WTC11 (cell line): Measurements from ENCODE around the gene ADARB2. TPM values are rescaled to one million over a fixed set of nuclear protein-coding genes. Genes with fewer than 3 reads are reported as not detected.

ENCODE experiments used
- ATAC-seq: fragments of 200-7000 bp; cut with Tn5 transposase; 2 replicates; pipeline ENCODE4 v1.10.0; 2021; ENCODE audit warnings: mild to moderate bottlenecking, moderate library complexity
- CTCF ChIA-PET: fragments of 300-600 bp; sonication (Branson Sonifier 250); formaldehyde crosslinking; loops from one replicate; lab custom pipeline; 2021; ENCODE audit warnings: antibody characterized with exemption; lab: Charles Lee
- POLR2A ChIA-PET: fragments of 350-600 bp; sonication (Branson Sonifier 250); formaldehyde crosslinking; loops from one replicate; lab custom pipeline; 2021; ENCODE audit warnings: antibody characterized with exemption; lab: Charles Lee
- DNase-seq: peaks from one replicate; pipeline ENCODE4 v3.0.0; 2021; ENCODE audit warnings: low spot score
- H3K27ac Mint-ChIP-seq: 2 replicates; pipeline ENCODE4 v1.8.0; 2021; ENCODE audit warnings: mixed read lengths
- H3K27me3 Mint-ChIP-seq: 2 replicates; pipeline ENCODE4 v1.8.0; 2021; ENCODE audit warnings: low read depth, mild to moderate bottlenecking, moderate library complexity, mixed read lengths
- H3K36me3 Mint-ChIP-seq: 2 replicates; pipeline ENCODE4 v1.8.0; 2021; ENCODE audit warnings: mixed read lengths
- H3K4me1 Mint-ChIP-seq: 2 replicates; pipeline ENCODE4 v1.8.0; 2022; ENCODE audit warnings: mixed read lengths
- H3K4me3 Mint-ChIP-seq: 2 replicates; pipeline ENCODE4 v1.8.0; 2021; ENCODE audit warnings: mild to moderate bottlenecking, moderate library complexity, mixed read lengths
- H3K9me3 Mint-ChIP-seq: 2 replicates; pipeline ENCODE4 v1.8.0; 2021; ENCODE audit warnings: mixed read lengths
- FOXJ3 ChIP-seq: sonication (generic); formaldehyde crosslinking; IDR thresholded peaks from 2 replicates; pipeline ENCODE4 v1.9.0; 2021; ENCODE audit warnings: missing genetic modification reagents, mild to moderate bottlenecking, borderline replicate concordance
- JAZF1 ChIP-seq: fragments of 250-450 bp; sonication (Bioruptor Pico); IDR thresholded peaks from 2 replicates; pipeline ENCODE4 v1.9.0; 2021; ENCODE audit warnings: moderate library complexity, mild to moderate bottlenecking, inconsistent platforms
- NFE2L1 ChIP-seq: sonication (generic); formaldehyde crosslinking; IDR thresholded peaks from 2 replicates; pipeline ENCODE4 v1.8.1; 2023; ENCODE audit warnings: missing genetic modification reagents
- NR1H2 ChIP-seq: sonication (generic); formaldehyde crosslinking; IDR thresholded peaks from 2 replicates; pipeline ENCODE4 v1.9.0; 2021; ENCODE audit warnings: mild to moderate bottlenecking, moderate library complexity, missing genetic modification reagents
- NR2C2 ChIP-seq: sonication (generic); formaldehyde crosslinking; IDR thresholded peaks from 2 replicates; pipeline ENCODE4 v1.8.0; 2022; ENCODE audit warnings: mild to moderate bottlenecking, missing genetic modification reagents
- NR3C1 ChIP-seq: sonication (generic); formaldehyde crosslinking; conservative IDR thresholded peaks from 2 replicates; pipeline ENCODE4 v1.8.1; 2023; ENCODE audit warnings: low read depth, mild to moderate bottlenecking, missing genetic modification reagents
- TEAD4 ChIP-seq: sonication (generic); formaldehyde crosslinking; IDR thresholded peaks from 2 replicates; pipeline ENCODE4 v1.8.0; 2022; ENCODE audit warnings: mild to moderate bottlenecking, missing genetic modification reagents
- TP53 ChIP-seq: sonication (generic); formaldehyde crosslinking; IDR thresholded peaks from 2 replicates; pipeline ENCODE4 v1.8.1; 2023; ENCODE audit warnings: mild to moderate bottlenecking, missing genetic modification reagents
- ZNF121 ChIP-seq: sonication (generic); formaldehyde crosslinking; IDR thresholded peaks from 2 replicates; pipeline ENCODE4 v1.8.0; 2023; ENCODE audit warnings: missing genetic modification reagents
- ZNF263 ChIP-seq: sonication (generic); formaldehyde crosslinking; IDR thresholded peaks from 2 replicates; pipeline ENCODE4 v1.8.1; 2022; ENCODE audit warnings: low read depth, mild to moderate bottlenecking, moderate library complexity, missing genetic modification reagents
- ZNF396 ChIP-seq: fragments of 250-450 bp; sonication (Bioruptor Pico); IDR thresholded peaks from 2 replicates; pipeline ENCODE4 v1.8.0; 2021; ENCODE audit warnings: mild to moderate bottlenecking, moderate library complexity, borderline replicate concordance
- ZNF423 ChIP-seq: fragments of 250-450 bp; sonication (Bioruptor Pico); IDR thresholded peaks from 2 replicates; pipeline ENCODE4 v2.1.2; 2022; ENCODE audit warnings: mild to moderate bottlenecking, moderate library complexity
- ZNF671 ChIP-seq: fragments of 250-450 bp; sonication (Bioruptor Pico); IDR thresholded peaks from 2 replicates; pipeline ENCODE4 v1.8.0; 2021; ENCODE audit warnings: mild to moderate bottlenecking
- total RNA-seq: library from RNA; stranded (reverse); gene quantifications from 3 replicates; pipeline ENCODE4 v1.2.3, GENCODE V29; 2021
- TF ChIP-seq, protein P1 (sequence below): sonication (generic); formaldehyde crosslinking; IDR thresholded peaks from 2 replicates; pipeline ENCODE4 v1.8.1; 2023; ENCODE audit warnings: mild to moderate bottlenecking, missing genetic modification reagents, moderate library complexity
- TF ChIP-seq, protein P2 (sequence below): sonication (generic); formaldehyde crosslinking; IDR thresholded peaks from 2 replicates; pipeline ENCODE4 v1.8.0; 2022; ENCODE audit warnings: mild to moderate bottlenecking, missing genetic modification reagents
- TF ChIP-seq, protein P3 (sequence below): sonication (generic); formaldehyde crosslinking; IDR thresholded peaks from 2 replicates; pipeline ENCODE4 v1.8.1; 2023; ENCODE audit warnings: mild to moderate bottlenecking, missing genetic modification reagents
- TF ChIP-seq, protein P4 (sequence below): fragments of 250-450 bp; sonication (Bioruptor Pico); IDR thresholded peaks from 2 replicates; pipeline ENCODE4 v1.8.0; 2021; ENCODE audit warnings: mild to moderate bottlenecking
- TF ChIP-seq, protein P5 (sequence below): sonication (generic); formaldehyde crosslinking; IDR thresholded peaks from 2 replicates; pipeline ENCODE4 v1.8.1; 2022; ENCODE audit warnings: low read depth, mild to moderate bottlenecking, moderate library complexity, missing genetic modification reagents, borderline replicate concordance
- TF ChIP-seq, protein P6 (sequence below): sonication (generic); formaldehyde crosslinking; IDR thresholded peaks from 2 replicates; pipeline ENCODE4 v1.8.1; 2023; ENCODE audit warnings: mild to moderate bottlenecking, missing genetic modification reagents, moderate library complexity

The ADARB2 gene
- total RNA-seq, 1 experiment from 2014 or later = 3.7 TPM

DNA sequence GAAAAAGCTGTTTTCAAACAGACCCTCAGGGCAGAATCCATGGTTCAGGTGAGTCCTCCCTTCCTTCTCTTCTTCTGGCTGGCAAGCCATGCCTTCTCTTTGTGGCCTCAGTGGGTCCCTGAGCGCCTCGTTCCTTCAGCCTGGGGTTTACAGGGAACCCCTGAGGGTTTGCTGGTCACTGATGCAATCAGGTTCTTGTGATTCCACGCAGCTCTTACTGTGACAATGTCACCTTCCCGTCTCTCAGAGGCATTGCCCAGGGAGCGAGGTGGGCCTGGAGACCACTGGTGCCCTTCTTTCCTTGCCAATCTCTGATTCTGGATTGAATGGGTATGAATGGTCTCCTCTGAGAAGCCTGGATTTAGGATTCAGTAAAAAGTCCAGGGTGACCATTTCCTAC lies 132.2 kb downstream of the ADARB2 start:
- Mint-ChIP-seq H3K27ac (no peak overlapping the region), H3K9me3 (no peaks in the 10 kb centered on the region), H3K27me3 (peaks cover 7% of the 10 kb centered on the region), H3K4me1 (peaks cover 36% of the 10 kb centered on the region), H3K4me3 (no peak overlapping the region), H3K36me3 (no peaks in the 10 kb centered on the region)
- ChIA-PET POLR2A (no interaction called here), CTCF (no interaction called here)
- ATAC-seq = no peak
- TF ChIP-seq, protein P1, sequence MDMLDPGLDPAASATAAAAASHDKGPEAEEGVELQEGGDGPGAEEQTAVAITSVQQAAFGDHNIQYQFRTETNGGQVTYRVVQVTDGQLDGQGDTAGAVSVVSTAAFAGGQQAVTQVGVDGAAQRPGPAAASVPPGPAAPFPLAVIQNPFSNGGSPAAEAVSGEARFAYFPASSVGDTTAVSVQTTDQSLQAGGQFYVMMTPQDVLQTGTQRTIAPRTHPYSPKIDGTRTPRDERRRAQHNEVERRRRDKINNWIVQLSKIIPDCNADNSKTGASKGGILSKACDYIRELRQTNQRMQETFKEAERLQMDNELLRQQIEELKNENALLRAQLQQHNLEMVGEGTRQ = no peak
- TF ChIP-seq, protein P2, sequence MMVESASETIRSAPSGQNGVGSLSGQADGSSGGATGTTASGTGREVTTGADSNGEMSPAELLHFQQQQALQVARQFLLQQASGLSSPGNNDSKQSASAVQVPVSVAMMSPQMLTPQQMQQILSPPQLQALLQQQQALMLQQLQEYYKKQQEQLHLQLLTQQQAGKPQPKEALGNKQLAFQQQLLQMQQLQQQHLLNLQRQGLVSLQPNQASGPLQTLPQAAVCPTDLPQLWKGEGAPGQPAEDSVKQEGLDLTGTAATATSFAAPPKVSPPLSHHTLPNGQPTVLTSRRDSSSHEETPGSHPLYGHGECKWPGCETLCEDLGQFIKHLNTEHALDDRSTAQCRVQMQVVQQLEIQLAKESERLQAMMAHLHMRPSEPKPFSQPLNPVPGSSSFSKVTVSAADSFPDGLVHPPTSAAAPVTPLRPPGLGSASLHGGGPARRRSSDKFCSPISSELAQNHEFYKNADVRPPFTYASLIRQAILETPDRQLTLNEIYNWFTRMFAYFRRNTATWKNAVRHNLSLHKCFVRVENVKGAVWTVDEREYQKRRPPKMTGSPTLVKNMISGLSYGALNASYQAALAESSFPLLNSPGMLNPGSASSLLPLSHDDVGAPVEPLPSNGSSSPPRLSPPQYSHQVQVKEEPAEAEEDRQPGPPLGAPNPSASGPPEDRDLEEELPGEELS (CRISPR knock-in tag) = no peak
- TF ChIP-seq TEAD4 (CRISPR knock-in tag) (no peak), TP53 (CRISPR knock-in tag) (no peak), NR1H2 (CRISPR knock-in tag) (no peak), NFE2L1 (CRISPR knock-in tag) (no peak), ZNF423 (CRISPR knock-in tag) (no peak)
- TF ChIP-seq, protein P3, sequence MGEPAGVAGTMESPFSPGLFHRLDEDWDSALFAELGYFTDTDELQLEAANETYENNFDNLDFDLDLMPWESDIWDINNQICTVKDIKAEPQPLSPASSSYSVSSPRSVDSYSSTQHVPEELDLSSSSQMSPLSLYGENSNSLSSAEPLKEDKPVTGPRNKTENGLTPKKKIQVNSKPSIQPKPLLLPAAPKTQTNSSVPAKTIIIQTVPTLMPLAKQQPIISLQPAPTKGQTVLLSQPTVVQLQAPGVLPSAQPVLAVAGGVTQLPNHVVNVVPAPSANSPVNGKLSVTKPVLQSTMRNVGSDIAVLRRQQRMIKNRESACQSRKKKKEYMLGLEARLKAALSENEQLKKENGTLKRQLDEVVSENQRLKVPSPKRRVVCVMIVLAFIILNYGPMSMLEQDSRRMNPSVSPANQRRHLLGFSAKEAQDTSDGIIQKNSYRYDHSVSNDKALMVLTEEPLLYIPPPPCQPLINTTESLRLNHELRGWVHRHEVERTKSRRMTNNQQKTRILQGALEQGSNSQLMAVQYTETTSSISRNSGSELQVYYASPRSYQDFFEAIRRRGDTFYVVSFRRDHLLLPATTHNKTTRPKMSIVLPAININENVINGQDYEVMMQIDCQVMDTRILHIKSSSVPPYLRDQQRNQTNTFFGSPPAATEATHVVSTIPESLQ (CRISPR knock-in tag) = no peak
- TF ChIP-seq, protein P4, sequence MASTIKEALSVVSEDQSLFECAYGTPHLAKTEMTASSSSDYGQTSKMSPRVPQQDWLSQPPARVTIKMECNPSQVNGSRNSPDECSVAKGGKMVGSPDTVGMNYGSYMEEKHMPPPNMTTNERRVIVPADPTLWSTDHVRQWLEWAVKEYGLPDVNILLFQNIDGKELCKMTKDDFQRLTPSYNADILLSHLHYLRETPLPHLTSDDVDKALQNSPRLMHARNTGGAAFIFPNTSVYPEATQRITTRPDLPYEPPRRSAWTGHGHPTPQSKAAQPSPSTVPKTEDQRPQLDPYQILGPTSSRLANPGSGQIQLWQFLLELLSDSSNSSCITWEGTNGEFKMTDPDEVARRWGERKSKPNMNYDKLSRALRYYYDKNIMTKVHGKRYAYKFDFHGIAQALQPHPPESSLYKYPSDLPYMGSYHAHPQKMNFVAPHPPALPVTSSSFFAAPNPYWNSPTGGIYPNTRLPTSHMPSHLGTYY (CRISPR knock-in tag) = no peak
- DNase-seq = no peak

DNA sequence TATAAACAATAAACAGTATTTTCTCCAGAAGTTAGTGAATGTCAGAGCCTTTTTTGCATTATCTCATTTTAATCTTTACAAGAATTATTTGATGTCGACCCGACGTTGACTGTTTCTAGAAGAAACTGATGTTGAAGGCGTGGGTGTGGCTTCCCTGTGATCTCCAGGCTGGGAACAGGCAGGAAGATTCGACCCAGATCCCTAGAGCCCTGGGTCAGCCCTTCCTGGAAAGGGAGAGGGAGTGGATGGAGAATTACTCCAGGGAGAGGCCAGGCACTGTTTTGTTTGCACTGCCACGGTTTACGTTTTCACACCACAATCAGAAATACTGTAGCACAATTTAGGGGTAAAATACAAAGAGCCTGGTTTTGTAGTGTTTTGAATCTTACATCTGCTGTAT lies 133.1 kb downstream of the ADARB2 start:
- Mint-ChIP-seq H3K4me1 (peaks cover 28% of the 10 kb centered on the region), H3K9me3 (no peaks in the 10 kb centered on the region), H3K27me3 (peaks cover 5% of the 10 kb centered on the region), H3K36me3 (no peaks in the 10 kb centered on the region), H3K4me3 (no peak overlapping the region), H3K27ac (no peak overlapping the region)
- TF ChIP-seq ZNF121 (CRISPR knock-in tag) (no peak), JAZF1 (no peak), NR2C2 (CRISPR knock-in tag) (no peak), NR3C1 (CRISPR knock-in tag) (no peak), ZNF263 (CRISPR knock-in tag) (no peak), ZNF396 (CRISPR knock-in tag) (no peak)
- TF ChIP-seq, protein P5, sequence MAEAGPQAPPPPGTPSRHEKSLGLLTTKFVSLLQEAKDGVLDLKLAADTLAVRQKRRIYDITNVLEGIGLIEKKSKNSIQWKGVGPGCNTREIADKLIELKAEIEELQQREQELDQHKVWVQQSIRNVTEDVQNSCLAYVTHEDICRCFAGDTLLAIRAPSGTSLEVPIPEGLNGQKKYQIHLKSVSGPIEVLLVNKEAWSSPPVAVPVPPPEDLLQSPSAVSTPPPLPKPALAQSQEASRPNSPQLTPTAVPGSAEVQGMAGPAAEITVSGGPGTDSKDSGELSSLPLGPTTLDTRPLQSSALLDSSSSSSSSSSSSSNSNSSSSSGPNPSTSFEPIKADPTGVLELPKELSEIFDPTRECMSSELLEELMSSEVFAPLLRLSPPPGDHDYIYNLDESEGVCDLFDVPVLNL (CRISPR knock-in tag) = no peak
- POLR2A ChIA-PET = no interaction called here
- CTCF ChIA-PET = no interaction called here
- ATAC-seq (no peak), DNase-seq (no peak)

DNA sequence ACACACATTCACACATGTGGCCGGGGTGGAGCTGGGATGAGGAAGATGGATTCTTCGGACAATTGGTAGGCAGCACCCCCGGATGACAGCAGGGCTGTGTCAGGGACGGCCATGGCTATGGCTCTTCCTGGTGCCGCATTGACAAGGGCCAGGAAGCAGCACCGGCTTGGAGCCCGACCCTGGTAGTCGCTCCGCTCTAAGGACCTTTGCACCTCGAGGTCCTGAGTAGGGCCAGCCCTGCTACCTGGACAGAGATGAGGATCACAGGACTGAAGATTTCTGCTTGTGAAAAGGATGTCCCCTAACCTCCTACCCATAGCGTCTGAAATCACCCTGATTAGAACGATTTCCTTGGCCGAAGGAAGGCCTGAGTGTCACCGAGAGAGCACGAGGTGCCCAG lies 134.1 kb downstream of the ADARB2 start:
- ATAC-seq (no peak), DNase-seq (no peak)
- peaks cover 18% of the 10 kb centered on the region for H3K4me1 Mint-ChIP-seq
- ChIA-PET POLR2A (interaction anchor here (0.6 kb wide), 1 partner anchor 155 kb away, joined by 3 read pairs; no protein-coding TSS in a partner anchor), CTCF (no interaction called here)
- H3K27me3 Mint-ChIP-seq = no peaks in the 10 kb centered on the region; the same call in 1 of the 2 replicates
- no peak overlapping the region for H3K4me3 Mint-ChIP-seq
- no peaks in the 10 kb centered on the region for H3K9me3 Mint-ChIP-seq
- no peak overlapping the region for H3K27ac Mint-ChIP-seq
- H3K36me3 Mint-ChIP-seq = no peaks in the 10 kb centered on the region
- TF ChIP-seq ZNF121 (CRISPR knock-in tag) = no peak
- TF ChIP-seq FOXJ3 (CRISPR knock-in tag) = no peak
- no peak for TF ChIP-seq ZNF671 (CRISPR knock-in tag)
- TF ChIP-seq, protein P6, sequence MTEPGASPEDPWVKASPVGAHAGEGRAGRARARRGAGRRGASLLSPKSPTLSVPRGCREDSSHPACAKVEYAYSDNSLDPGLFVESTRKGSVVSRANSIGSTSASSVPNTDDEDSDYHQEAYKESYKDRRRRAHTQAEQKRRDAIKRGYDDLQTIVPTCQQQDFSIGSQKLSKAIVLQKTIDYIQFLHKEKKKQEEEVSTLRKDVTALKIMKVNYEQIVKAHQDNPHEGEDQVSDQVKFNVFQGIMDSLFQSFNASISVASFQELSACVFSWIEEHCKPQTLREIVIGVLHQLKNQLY = no peak
- TF ChIP-seq, protein P3 (CRISPR knock-in tag) = no peak
